NCI-H1436 (cell line): ENCODE results near the gene ABCA8.
A peak's percentile ranks its signal among the peaks of the same experiment; 100 is the strongest.

Experiments used
- DNase-seq: peaks from one replicate; lab custom pipeline; 2025; lab: John Stamatoyannopoulos, UW

ABCA8 gene

DNA sequence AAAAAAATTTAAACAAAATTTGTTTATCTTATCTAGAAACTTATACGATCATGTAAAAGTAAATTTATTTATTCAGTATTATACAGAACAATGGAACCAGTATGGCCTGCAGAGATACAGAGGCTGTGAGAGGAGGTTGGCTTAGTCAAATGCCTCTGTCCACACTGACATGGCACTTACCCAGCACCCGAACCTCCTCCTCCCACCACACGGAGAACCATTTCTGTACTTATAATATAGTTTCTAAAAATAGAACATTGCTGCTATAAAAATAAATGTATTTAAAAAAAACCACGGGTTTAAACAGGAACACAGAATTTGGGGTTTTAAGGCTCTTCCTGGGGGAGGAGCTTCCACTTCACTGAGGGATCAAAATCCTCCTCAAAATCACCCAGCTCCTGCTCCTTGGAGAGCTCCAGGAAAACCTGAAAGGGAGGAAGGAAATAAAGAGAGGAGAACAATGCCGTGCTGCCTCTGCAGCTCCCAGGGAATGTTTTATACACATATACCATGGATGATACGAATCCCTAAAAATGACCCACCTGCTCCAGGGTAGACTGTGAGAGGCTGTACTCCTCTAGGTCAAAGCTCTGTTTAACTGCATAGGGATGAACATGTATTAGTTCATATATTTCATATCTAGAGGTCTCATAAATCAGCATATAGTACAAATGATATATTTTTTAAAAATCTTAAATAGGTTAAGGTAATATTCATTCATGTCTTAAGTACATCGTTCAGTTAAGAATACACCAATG lies 87.3 kb downstream of the ABCA8 start:
- no peak for DNase-seq

GRCh38 chr17:68865584-68865983 lies 89.6 kb downstream of the ABCA8 start:
- DNase-seq, result no peak

- DNase-seq, result no peak
These were observed 92.0 kb downstream of the ABCA8 start for GRCh38 chr17:68863091-68863652.

GRCh38 chr17:68861602-68862001 lies 93.6 kb downstream of the ABCA8 start:
- DNase-seq, result peak; percentile 71

GRCh38 chr17:68860941-68861340 lies 94.3 kb downstream of the ABCA8 start:
- DNase-seq, result no peak

- DNase-seq, result no peak
These were observed 100.7 kb downstream of the ABCA8 start for GRCh38 chr17:68854452-68854851.

DNA sequence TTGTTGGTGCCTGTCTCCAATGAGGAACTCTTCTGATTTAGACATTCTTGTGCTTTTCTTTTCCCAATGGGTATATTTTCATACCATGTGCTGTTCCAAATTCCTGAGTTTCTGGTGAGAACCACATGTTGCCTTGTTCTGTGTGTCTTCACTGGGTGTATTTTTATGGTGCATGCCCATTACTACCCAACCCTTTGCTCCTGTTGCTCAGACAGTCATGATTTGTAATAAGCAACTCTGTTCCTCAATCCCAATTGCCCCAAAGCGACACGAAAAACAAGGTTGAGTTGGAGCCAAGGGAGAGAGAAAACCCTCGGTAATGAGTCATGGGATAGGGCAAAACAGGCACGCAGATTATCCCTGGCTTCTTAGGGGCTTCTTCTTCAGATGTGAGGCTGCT lies 101.8 kb downstream of the ABCA8 start:
- DNase-seq, result no peak

GRCh38 chr17:68853036-68853435 lies 102.2 kb downstream of the ABCA8 start:
- no peak for DNase-seq

GRCh38 chr17:68851890-68852289 lies 103.3 kb downstream of the ABCA8 start:
- DNase-seq, result no peak

DNA sequence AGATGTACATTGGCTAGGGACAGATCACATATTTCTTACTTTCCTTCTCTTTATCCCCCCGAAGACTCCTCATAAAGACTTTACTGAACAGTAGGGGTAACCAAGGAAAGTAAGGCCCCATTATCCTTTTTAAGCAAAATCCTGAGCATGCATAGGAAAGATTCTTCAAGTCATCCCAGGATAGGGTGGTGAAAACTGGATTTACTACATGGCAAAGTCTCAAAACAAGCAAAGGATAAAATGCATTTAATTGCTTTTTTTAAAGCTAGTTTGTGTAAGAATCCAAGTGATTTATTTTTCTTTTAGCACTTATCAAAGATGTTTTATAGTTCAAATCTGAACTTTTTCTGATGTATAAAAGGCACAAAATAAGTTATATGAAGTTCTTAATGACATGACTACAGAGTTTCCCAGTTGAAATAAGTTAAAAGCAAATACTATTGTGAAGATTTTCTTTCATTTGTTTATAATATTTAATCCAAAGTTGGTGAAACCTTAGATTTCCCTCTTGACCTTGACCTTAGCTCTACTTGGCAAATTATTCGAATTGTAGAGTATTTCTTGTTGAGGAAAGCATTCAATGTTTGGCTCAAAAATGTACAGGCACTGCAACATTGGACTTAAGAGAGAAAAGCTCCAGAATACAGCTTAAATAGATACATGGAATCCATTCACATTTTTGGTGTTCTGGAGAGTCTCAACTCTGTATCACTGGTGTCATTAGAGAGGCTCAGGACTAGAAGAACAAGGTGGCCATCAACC lies 104.3 kb downstream of the ABCA8 start:
- no peak for DNase-seq

GRCh38 chr17:68849673-68850610 lies 105.2 kb downstream of the ABCA8 start:
- peak; percentile 25 for DNase-seq

- DNase-seq, result no peak
These were observed 107.5 kb downstream of the ABCA8 start for GRCh38 chr17:68847711-68848110.

GRCh38 chr17:68843522-68843921 lies 111.7 kb downstream of the ABCA8 start:
- DNase-seq, result no peak

DNA sequence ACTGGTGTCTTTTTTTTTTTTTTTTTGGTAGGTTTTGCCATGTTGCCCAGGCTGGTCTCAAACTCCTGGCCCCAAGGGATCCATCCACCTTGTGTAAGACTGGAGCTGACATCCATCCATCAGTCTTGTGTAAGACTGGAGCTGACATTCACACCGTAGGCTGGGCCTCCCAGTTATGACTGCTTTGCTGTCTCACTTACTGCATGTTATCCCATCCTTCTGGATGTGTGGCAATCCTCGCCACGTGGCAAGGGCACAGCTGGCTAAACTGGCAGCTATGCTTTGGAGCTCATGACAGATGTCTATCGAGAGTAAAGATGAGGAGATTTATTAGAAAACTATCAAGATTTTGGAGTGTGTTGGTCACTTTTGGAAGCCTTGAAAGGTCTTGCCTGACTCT lies 115.1 kb downstream of the ABCA8 start:
- no peak for DNase-seq

DNA sequence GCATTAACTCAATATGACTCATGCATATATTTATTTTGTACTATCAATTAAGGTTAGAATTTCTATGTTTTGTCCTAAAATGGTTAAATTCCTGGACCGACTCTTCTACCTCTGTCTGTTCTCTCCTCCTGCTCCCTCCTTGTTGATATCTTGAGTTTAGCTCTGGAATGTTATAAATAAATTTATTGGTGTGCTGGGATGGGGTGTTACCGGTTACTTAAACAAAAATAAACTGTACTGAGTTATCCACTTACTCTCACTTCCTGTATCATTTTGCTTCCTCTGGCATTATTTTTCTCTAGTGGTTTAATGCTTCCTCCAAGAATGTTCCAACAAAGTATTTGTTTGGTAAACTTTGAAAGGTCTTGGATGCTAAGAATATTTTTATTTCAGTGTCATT lies 120.1 kb downstream of the ABCA8 start:
- DNase-seq, result no peak

DNA sequence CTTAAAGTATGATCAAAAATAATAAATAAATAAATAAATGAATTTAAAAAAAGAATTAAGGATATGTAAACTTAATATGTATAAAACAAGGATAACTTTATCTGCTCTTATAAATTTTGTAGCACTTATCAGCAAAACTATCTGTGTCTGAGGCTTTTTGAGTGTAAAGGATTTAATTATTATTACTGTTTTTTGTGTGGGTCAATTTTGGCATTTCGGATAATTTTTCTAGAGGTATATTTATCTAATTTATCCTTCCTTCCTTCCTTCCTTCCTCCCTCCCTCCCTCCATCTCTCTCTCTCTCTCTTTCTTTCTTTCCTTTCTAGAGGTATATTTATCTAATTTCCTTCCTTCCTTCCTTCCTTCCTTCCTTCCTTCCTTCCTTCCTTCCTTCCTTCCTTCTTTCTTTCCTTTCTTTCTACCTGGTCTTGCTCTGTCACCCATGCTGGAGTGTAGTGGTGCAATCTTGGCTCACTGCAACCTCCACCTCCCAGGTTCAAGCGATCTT lies 120.8 kb downstream of the ABCA8 start:
- no peak for DNase-seq

DNA sequence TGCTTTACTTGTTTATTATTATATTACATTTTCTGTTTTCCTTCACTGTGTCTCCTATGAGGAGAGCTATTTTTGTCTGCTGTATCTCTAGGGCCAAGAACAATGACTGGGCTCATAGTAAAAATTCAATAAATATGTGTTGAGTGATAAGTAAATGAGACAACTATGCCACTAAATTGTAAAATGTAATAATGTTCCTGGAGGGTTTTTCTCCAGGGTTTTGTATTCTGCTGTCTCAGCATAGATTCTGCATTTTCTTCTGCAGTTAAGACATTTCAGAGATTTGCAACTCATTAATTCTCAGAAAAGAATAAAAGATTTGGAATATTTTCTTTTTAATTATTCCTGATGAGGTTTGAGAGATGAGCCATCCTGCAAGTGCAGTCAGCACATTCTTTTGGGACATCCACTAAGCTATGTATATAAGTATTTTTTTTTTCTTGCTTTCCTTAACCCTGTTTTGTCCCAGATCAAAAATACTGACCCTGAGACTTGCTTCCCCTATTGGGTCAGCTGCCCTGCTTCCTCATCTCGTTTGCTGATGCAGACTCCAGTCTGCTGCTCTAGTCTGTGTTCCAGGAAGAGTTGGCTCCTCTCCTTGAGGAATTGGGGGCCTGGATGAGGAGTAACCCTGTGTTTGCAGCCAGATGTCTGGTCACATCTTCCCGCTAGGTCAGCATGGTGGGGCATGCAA lies 122.9 kb downstream of the ABCA8 start:
- DNase-seq, result no peak

- no peak for DNase-seq
These were observed 124.0 kb downstream of the ABCA8 start for GRCh38 chr17:68831170-68831569.

GRCh38 chr17:68830313-68830712 lies 124.9 kb downstream of the ABCA8 start:
- no peak for DNase-seq

DNA sequence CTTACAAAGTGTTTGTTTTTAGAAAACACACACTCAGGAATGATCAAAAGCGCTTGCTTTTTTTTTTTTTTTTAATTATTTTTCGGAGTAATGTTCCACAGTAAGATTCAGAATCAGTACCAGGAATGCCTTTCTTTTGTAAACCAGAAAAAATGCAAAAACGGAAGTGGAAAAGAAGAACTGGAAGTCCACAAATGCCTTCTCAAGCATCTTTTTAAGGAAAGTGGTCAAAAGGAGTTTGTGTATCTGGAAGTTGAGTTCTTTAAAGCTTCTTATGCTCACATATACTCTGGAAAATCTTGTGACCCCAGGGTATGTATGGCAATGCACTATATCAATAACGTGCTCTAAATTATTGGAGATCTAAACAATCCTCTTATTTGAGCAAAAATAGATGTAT lies 126.0 kb downstream of the ABCA8 start:
- DNase-seq, result no peak

DNA sequence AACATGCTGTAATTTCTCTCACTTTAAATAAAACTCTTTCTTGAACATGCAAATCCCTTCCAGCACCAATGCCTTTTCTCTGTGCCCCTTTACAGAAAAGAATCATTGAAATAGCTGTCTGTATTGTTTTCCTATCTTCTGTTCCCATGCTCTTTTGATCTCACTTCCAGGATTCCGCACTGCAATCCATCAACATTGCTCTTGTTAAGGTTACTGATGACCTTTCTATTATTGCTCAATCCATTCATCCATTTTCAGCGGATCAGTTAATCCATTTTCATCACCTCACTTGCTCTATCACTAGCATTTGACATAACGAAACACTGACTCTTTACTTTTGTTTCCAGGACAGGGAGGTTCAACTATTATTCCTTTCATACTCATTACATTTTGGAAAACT lies 130.5 kb downstream of the ABCA8 start:
- no peak for DNase-seq
